ENCODE data around the gene PRKG1.

The PRKG1 gene

DNA sequence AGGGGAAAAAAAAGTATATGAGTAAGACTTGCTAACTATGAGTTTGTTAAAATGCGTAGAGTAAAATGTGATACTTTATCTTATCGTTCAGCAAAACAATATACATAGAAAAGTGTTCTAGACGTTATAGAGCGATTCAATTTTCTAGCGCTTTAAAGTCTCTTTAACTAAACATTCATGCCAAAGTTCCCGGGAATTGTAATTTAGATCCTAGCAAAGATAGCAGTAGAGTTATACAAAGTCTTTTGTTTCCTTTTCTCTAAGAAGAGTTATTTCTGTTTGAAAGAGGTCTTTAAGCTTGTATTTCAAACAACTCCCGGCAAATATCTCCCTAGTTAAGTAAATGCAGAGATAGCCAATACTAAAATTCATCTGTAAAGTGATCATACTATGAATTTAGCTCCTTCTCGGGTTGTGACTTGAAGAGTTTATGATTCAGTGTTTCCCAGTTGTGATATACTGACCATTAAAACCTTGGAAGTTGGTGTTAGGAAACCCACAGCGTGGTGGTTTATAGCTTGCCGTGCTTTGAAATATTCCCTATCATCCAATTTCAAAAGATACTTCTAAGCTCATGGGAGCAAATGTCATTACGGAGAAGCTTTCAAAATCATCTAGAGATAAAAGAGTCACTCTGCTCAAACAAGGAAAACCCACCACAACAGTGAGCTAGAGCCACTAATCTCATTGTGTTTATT is 453.4 kb downstream of the PRKG1 start:
- no peak overlapping the region for H3K14ac ChIP-seq (ENCODE audit: low read length)
- H3K18ac ChIP-seq (ENCODE audit: low read length), result no peak overlapping the region
- no peak overlapping the region for H4K12ac ChIP-seq (ENCODE audit: low read depth, low read length)
- no peak overlapping the region for H2AK5ac ChIP-seq (ENCODE audit: low read length)
- H3K23ac ChIP-seq (ENCODE audit: low read length), result no peak overlapping the region
- H3K9ac ChIP-seq (ENCODE audit: low read length), result no peak overlapping the region
- H3K4me1 ChIP-seq (ENCODE audit: control insufficient read depth in 1 of 2, insufficient read depth in 2 of 2, low read length in 2 of 2), result no peaks in the 10 kb centered on the region
- H3K79me2 ChIP-seq (ENCODE audit: control insufficient read depth, insufficient read depth, low read length, poor library complexity), result no peaks in the 10 kb centered on the region
- H2BK12ac ChIP-seq (ENCODE audit: low read length), result no peak overlapping the region
- H4K91ac ChIP-seq (ENCODE audit: low read depth, low read length), result no peak overlapping the region
- peak in 1 of 2 donors; percentile 6 for DNase-seq
- no peak overlapping the region for H2BK5ac ChIP-seq (ENCODE audit: low read depth, low read length, poor library complexity)
- H3K79me1 ChIP-seq (ENCODE audit: low read length), result peaks cover 2% of the 10 kb centered on the region
- no peak overlapping the region for H3K27ac ChIP-seq (ENCODE audit: low read depth, low read length)
- no peak overlapping the region for H4K8ac ChIP-seq (ENCODE audit: low read depth, low read length)
- H3K36me3 ChIP-seq (ENCODE audit: control insufficient read depth in 1 of 2, insufficient read depth in 2 of 2, low read length in 2 of 2), result no peaks in the 10 kb centered on the region
- H3K4ac ChIP-seq (ENCODE audit: low read depth, low read length), result no peak overlapping the region
- H3K4me3 ChIP-seq (ENCODE audit: low read depth, low read length), result no peak overlapping the region
- no peaks in the 10 kb centered on the region for H3K27me3 ChIP-seq (ENCODE audit: insufficient read depth, low read length)
- H3K9me3 ChIP-seq (ENCODE audit: insufficient read depth, low read depth, low read length), result no peaks in the 10 kb centered on the region
- no peak overlapping the region for H3K4me2 ChIP-seq (ENCODE audit: low read length)
- no peak overlapping the region for H2AFZ ChIP-seq (ENCODE audit: insufficient read depth, low read length, poor library complexity)
- no peak overlapping the region for H2BK120ac ChIP-seq (ENCODE audit: insufficient read depth, low read length, poor library complexity)
- no CpG with 5 or more reads among the region's 11 CpGs for WGBS (ENCODE audit: extremely low coverage, insufficient coverage, insufficient read length)

DNA sequence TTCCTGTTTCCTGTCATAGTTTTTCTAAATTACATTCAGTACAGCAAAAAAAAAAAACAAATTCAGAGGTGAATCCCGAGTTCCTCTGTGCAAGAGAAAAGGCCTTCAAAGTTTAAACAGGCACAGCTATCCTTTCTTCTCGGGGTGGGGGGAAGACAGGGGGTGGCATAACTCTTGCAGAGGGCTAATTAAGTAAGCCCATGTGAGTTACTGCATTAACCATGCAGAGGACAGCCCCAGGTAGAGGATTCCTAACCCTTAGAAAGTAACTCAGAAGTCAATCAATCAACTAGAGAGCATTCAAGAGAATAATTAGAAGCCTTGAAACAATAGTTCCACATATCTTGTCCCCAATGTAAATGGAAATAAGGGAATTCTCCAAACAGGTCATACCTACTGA is 454.2 kb downstream of the PRKG1 start:
- no peak overlapping the region for H3K23ac ChIP-seq (ENCODE audit: low read length)
- no peak for DNase-seq
- H3K4me2 ChIP-seq (ENCODE audit: low read length), result no peak overlapping the region
- H3K9ac ChIP-seq (ENCODE audit: low read length), result no peak overlapping the region
- peaks cover 2% of the 10 kb centered on the region for H3K79me1 ChIP-seq (ENCODE audit: low read length)
- H2AFZ ChIP-seq (ENCODE audit: insufficient read depth, low read length, poor library complexity), result no peak overlapping the region
- no peaks in the 10 kb centered on the region for H3K36me3 ChIP-seq (ENCODE audit: control insufficient read depth in 1 of 2, insufficient read depth in 2 of 2, low read length in 2 of 2)
- no peaks in the 10 kb centered on the region for H3K9me3 ChIP-seq (ENCODE audit: insufficient read depth, low read depth, low read length)
- H3K4ac ChIP-seq (ENCODE audit: low read depth, low read length), result no peak overlapping the region
- H2BK12ac ChIP-seq (ENCODE audit: low read length), result no peak overlapping the region
- no peak overlapping the region for H2AK5ac ChIP-seq (ENCODE audit: low read length)
- H3K18ac ChIP-seq (ENCODE audit: low read length), result no peak overlapping the region
- H3K27me3 ChIP-seq (ENCODE audit: insufficient read depth, low read length), result no peaks in the 10 kb centered on the region
- H3K14ac ChIP-seq (ENCODE audit: low read length), result no peak overlapping the region
- H3K4me1 ChIP-seq (ENCODE audit: control insufficient read depth in 1 of 2, insufficient read depth in 2 of 2, low read length in 2 of 2), result no peaks in the 10 kb centered on the region
- H4K8ac ChIP-seq (ENCODE audit: low read depth, low read length), result no peak overlapping the region
- WGBS (ENCODE audit: extremely low coverage, insufficient coverage, insufficient read length), result no CpG with 5 or more reads among the region's 2 CpGs
- H4K12ac ChIP-seq (ENCODE audit: low read depth, low read length), result no peak overlapping the region
- no peaks in the 10 kb centered on the region for H3K79me2 ChIP-seq (ENCODE audit: control insufficient read depth, insufficient read depth, low read length, poor library complexity)
- H3K27ac ChIP-seq (ENCODE audit: low read depth, low read length), result no peak overlapping the region
- no peak overlapping the region for H3K4me3 ChIP-seq (ENCODE audit: low read depth, low read length)
- no peak overlapping the region for H2BK5ac ChIP-seq (ENCODE audit: low read depth, low read length, poor library complexity)
- H2BK120ac ChIP-seq (ENCODE audit: insufficient read depth, low read length, poor library complexity), result no peak overlapping the region
- no peak overlapping the region for H4K91ac ChIP-seq (ENCODE audit: low read depth, low read length)

DNA sequence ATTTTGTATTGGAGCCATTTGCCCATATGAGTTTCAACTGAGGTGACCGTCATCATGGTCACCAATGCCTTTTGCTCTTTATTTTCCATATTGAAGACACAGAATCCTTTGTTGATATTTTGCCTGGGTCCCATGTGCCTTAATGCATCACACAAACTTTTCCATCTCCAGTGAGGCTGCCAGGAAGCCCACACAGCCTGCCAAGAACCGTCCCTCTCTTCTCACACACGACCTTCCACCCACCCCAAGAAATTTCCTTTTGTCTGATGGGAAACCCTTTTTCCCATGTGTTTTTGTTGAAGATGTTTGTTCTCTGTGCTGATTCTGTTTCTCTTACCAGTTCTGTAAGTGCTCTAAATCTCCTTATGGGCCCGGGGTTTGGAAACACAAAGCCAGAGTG is 456.3 kb downstream of the PRKG1 start:
- no peak for DNase-seq
- Histone ChIP-seq H3K4me2 (ENCODE audit: low read length) (no peak overlapping the region), H3K27me3 (ENCODE audit: insufficient read depth, low read length) (no peaks in the 10 kb centered on the region), H4K12ac (ENCODE audit: low read depth, low read length) (no peak overlapping the region), H2BK5ac (ENCODE audit: low read depth, low read length, poor library complexity) (no peak overlapping the region), H3K9me3 (ENCODE audit: insufficient read depth, low read depth, low read length) (no peaks in the 10 kb centered on the region), H4K8ac (ENCODE audit: low read depth, low read length) (no peak overlapping the region), H3K9ac (ENCODE audit: low read length) (no peak overlapping the region), H3K4me3 (ENCODE audit: low read depth, low read length) (no peak overlapping the region), H2AK5ac (ENCODE audit: low read length) (no peak overlapping the region), H4K91ac (ENCODE audit: low read depth, low read length) (no peak overlapping the region), H3K4me1 (ENCODE audit: control insufficient read depth in 1 of 2, insufficient read depth in 2 of 2, low read length in 2 of 2) (no peaks in the 10 kb centered on the region), H2AFZ (ENCODE audit: insufficient read depth, low read length, poor library complexity) (no peak overlapping the region), H2BK120ac (ENCODE audit: insufficient read depth, low read length, poor library complexity) (no peak overlapping the region), H2BK12ac (ENCODE audit: low read length) (no peak overlapping the region), H3K18ac (ENCODE audit: low read length) (no peak overlapping the region), H3K4ac (ENCODE audit: low read depth, low read length) (no peak overlapping the region), H3K36me3 (ENCODE audit: control insufficient read depth in 1 of 2, insufficient read depth in 2 of 2, low read length in 2 of 2) (no peaks in the 10 kb centered on the region), H3K79me2 (ENCODE audit: control insufficient read depth, insufficient read depth, low read length, poor library complexity) (no peaks in the 10 kb centered on the region), H3K27ac (ENCODE audit: low read depth, low read length) (no peak overlapping the region), H3K79me1 (ENCODE audit: low read length) (peaks cover 2% of the 10 kb centered on the region), H3K23ac (ENCODE audit: low read length) (no peak overlapping the region), H3K14ac (ENCODE audit: low read length) (no peak overlapping the region)
- whole genome bisulfite sequencing (ENCODE audit: extremely low coverage, insufficient coverage, insufficient read length), result no CpG with 5 or more reads among the region's 4 CpGs

DNA sequence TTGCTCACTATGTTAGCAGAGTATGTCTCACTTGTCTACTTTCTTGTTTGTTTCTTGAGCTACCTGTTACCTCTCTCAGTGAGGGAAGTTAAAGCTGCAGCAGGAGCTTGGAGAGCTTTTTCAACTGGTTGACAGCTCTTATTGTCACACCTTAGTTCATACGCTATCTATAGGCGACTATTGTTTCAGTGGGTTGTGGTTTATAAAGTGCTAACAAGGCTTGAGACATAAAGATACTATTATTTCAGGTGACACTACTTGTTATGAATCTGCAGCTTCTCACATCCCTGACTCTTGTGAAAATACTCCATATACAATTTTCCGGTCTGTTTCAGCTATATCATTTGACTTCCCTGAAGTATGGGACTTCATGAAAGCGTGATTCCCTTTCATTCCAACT is 457.8 kb downstream of the PRKG1 start:
- H3K27me3 ChIP-seq (ENCODE audit: insufficient read depth, low read length), result no peaks in the 10 kb centered on the region
- no CpG with 5 or more reads among the region's 4 CpGs for WGBS (ENCODE audit: extremely low coverage, insufficient coverage, insufficient read length)
- no peak overlapping the region for H2AK5ac ChIP-seq (ENCODE audit: low read length)
- H4K12ac ChIP-seq (ENCODE audit: low read depth, low read length), result no peak overlapping the region
- no peak overlapping the region for H2AFZ ChIP-seq (ENCODE audit: insufficient read depth, low read length, poor library complexity)
- no peak overlapping the region for H4K91ac ChIP-seq (ENCODE audit: low read depth, low read length)
- H2BK120ac ChIP-seq (ENCODE audit: insufficient read depth, low read length, poor library complexity), result no peak overlapping the region
- H3K4ac ChIP-seq (ENCODE audit: low read depth, low read length), result no peak overlapping the region
- H3K23ac ChIP-seq (ENCODE audit: low read length), result no peak overlapping the region
- no peak for DNase-seq
- H3K18ac ChIP-seq (ENCODE audit: low read length), result no peak overlapping the region
- no peak overlapping the region for H4K8ac ChIP-seq (ENCODE audit: low read depth, low read length)
- H3K14ac ChIP-seq (ENCODE audit: low read length), result no peak overlapping the region
- no peak overlapping the region for H3K9ac ChIP-seq (ENCODE audit: low read length)
- H2BK12ac ChIP-seq (ENCODE audit: low read length), result no peak overlapping the region
- no peaks in the 10 kb centered on the region for H3K36me3 ChIP-seq (ENCODE audit: control insufficient read depth in 1 of 2, insufficient read depth in 2 of 2, low read length in 2 of 2)
- H3K27ac ChIP-seq (ENCODE audit: low read depth, low read length), result no peak overlapping the region
- H3K4me2 ChIP-seq (ENCODE audit: low read length), result no peak overlapping the region
- H2BK5ac ChIP-seq (ENCODE audit: low read depth, low read length, poor library complexity), result no peak overlapping the region
- H3K9me3 ChIP-seq (ENCODE audit: insufficient read depth, low read depth, low read length), result no peaks in the 10 kb centered on the region
- no peaks in the 10 kb centered on the region for H3K79me2 ChIP-seq (ENCODE audit: control insufficient read depth, insufficient read depth, low read length, poor library complexity)
- no peak overlapping the region for H3K4me3 ChIP-seq (ENCODE audit: low read depth, low read length)
- H3K4me1 ChIP-seq (ENCODE audit: control insufficient read depth in 1 of 2, insufficient read depth in 2 of 2, low read length in 2 of 2), result no peaks in the 10 kb centered on the region
- peaks cover 2% of the 10 kb centered on the region for H3K79me1 ChIP-seq (ENCODE audit: low read length)

Measured in trophoblast cell (in vitro differentiated cells and primary cell).